Panc1 (cell line): ENCODE data around the gene CKS1B. TPM values are rescaled to one million over a fixed set of nuclear protein-coding genes. Genes with fewer than 3 reads are reported as not detected.
A peak's percentile ranks its signal among the peaks of the same experiment; 100 is the strongest.

Experiments used
- ATAC-seq: fragments of 200-7000 bp; cut with Tn5 transposase; 2 replicates; pipeline ENCODE4 v1.9.1; 2020; ENCODE audit warnings: mild to moderate bottlenecking, moderate library complexity
- BruUV-seq: library from RNA; stranded (reverse); fragments of 400-500 nt; replicated peaks from 2 replicates; lab custom pipeline; 2021; lab: Mats Ljungman, UMichigan
- CTCF ChIA-PET: fragments of 300-600 bp; sonication (Branson Sonifier 250); formaldehyde crosslinking; loops from one replicate; lab custom pipeline; 2022; ENCODE audit warnings: antibody characterized with exemption; lab: Charles Lee
- POLR2A ChIA-PET: fragments of 300-600 bp; sonication (Branson Sonifier 250); formaldehyde crosslinking; loops from one replicate; lab custom pipeline; 2022; ENCODE audit warnings: antibody characterized with exemption; lab: Charles Lee
- DNase-seq: peaks from one replicate; pipeline ENCODE4 v3.0.0-alpha.2; 2010; ENCODE audit warnings: low read depth, low spot score
- H3K27ac ChIP-seq: 2 replicates; pipeline ENCODE4 v1.5.1; 2011; ENCODE audit warnings: mild to moderate bottlenecking, low read length, inconsistent platforms
- H3K27me3 ChIP-seq: fragments of 200-500 bp; sonication (Bioruptor generic); 2 replicates; pipeline ENCODE4 v1.6.0; 2014; ENCODE audit warnings: low read length, inconsistent platforms; ENCODE audit not compliant: control insufficient read depth, insufficient read depth
- H3K36me3 ChIP-seq: fragments of 200-500 bp; sonication (Bioruptor generic); 2 replicates; pipeline ENCODE4 v1.5.1; 2014; ENCODE audit warnings: inconsistent platforms, mild to moderate bottlenecking, low read length, moderate library complexity; ENCODE audit not compliant: control insufficient read depth, insufficient read depth
- H3K4me1 ChIP-seq: 2 replicates; pipeline ENCODE4 v1.5.1; 2011; ENCODE audit warnings: inconsistent platforms, mild to moderate bottlenecking, low read length, moderate library complexity; ENCODE audit not compliant: control insufficient read depth, insufficient read depth
- H3K4me3 ChIP-seq, 2 experiments: 2 replicates each; pipeline ENCODE4 v1.5.1; 2011 to 2012; ENCODE audit warnings: low read depth in 2 of 2, low read length in 2 of 2, mild to moderate bottlenecking in 2 of 2, inconsistent platforms in 1 of 2, moderate library complexity in 1 of 2
- H3K9me3 ChIP-seq: fragments of 200-500 bp; sonication (Bioruptor generic); 2 replicates; pipeline ENCODE4 v1.5.1; 2014; ENCODE audit warnings: low read depth, mild to moderate bottlenecking, inconsistent platforms, low read length, moderate library complexity; ENCODE audit not compliant: control insufficient read depth, insufficient read depth
- CTCF ChIP-seq: fragments of 450-650 bp; IDR thresholded peaks from 2 replicates; pipeline ENCODE4 v1.5.1; 2017; ENCODE audit warnings: mild to moderate bottlenecking
- POLR2AphosphoS5 ChIP-seq: IDR thresholded peaks from 2 replicates; pipeline ENCODE4 v1.6.1; 2012; ENCODE audit warnings: mild to moderate bottlenecking, low read depth, low read length, moderate library complexity
- REST ChIP-seq, 2 experiments: IDR thresholded peaks; 2 replicates each; pipeline ENCODE4 v1.6.1; 2011 to 2012; ENCODE audit warnings: low read depth in 2 of 2, control low read depth in 1 of 2, low read length in 1 of 2, mild to moderate bottlenecking in 1 of 2, moderate library complexity in 1 of 2; ENCODE audit not compliant: insufficient read depth in 1 of 2
- SIN3A ChIP-seq: IDR thresholded peaks from 2 replicates; pipeline ENCODE4 v1.6.1; 2012; ENCODE audit warnings: low read depth, mild to moderate bottlenecking, low read length, moderate library complexity, borderline replicate concordance; ENCODE audit not compliant: insufficient read depth
- TCF7L2 ChIP-seq: IDR thresholded peaks from 2 replicates; pipeline ENCODE4 v1.6.1; 2011; ENCODE audit warnings: mild to moderate bottlenecking, low read depth, low read length, inconsistent platforms
- in situ Hi-C: cut with HindIII; loops from 2 replicates; pipeline ENCODE4 v1.10.0; 2016; ENCODE audit warnings: low sequenced_read_pairs, low pct_unique_long_range_greater_than_20kb
- intact Hi-C: fragments of 100-400 bp; cut with micrococcal nuclease; formaldehyde crosslinking; loops from one replicate; pipeline ENCODE4 v1.10.0; 2022; ENCODE audit not compliant: unreplicated experiment
- total RNA-seq: library from RNA; stranded (reverse); gene quantifications from one replicate; pipeline ENCODE4 v1.2.1, GENCODE V29; 2021; ENCODE audit not compliant: unreplicated experiment

Gene CKS1B
- total RNA-seq, 1 experiment from 2014 or later, result 212 TPM

- ChIA-PET POLR2A (no interaction called here), CTCF (no interaction called here)
- in situ Hi-C loops (no loop called here), intact Hi-C loops (loop anchor here (2.0 to 10.0 kb wide), 2 partner anchors 104 to 392 kb away; partner anchors contain the start of gene CHRNB2)
- peaks cover 32% of the 10 kb centered on the region for H3K4me1 ChIP-seq
- ATAC-seq (no peak), DNase-seq (no peak)
- no peaks in the 10 kb centered on the region for H3K9me3 ChIP-seq
- peak overlapping the region; percentile 83 for H3K27ac ChIP-seq
- H3K27me3 ChIP-seq, result no peaks in the 10 kb centered on the region
- peak overlapping the region in 1 of 2 experiments; percentile 93; a peak in 2 of 4 replicates for H3K4me3 ChIP-seq
- TF ChIP-seq POLR2AphosphoS5, result no peak
- peaks cover 3% of the 10 kb centered on the region; the same call in 1 of the 2 replicates for H3K36me3 ChIP-seq
- BruUV-seq, result TSS peak; percentile 31
Measured at GRCh38 chr1:154957091-154957657, 17.3 kb upstream of the CKS1B start.

- ATAC-seq (no peak), DNase-seq (no peak)
- H3K4me1 ChIP-seq, result peaks cover 40% of the 10 kb centered on the region
- H3K27me3 ChIP-seq, result no peaks in the 10 kb centered on the region
- POLR2A ChIA-PET, result no interaction called here
- TF ChIP-seq POLR2AphosphoS5 (no peak), SIN3A (no peak), REST (IDR thresholded peaks at IDR 0.05; ENCODE audit: insufficient read depth in 1 of 2, low read depth in 2 of 2, low read length in 1 of 2) (no peak), CTCF (no peak), TCF7L2 (no peak)
- no peak overlapping the region for H3K27ac ChIP-seq
- intact Hi-C loops, result loop anchor here (10.0 kb wide), 1 partner anchor 393 kb away; the partner anchor contains the start of gene CHRNB2
- no peak overlapping the region for H3K4me3 ChIP-seq
- BruUV-seq, result no TSS peak
- H3K36me3 ChIP-seq, result peaks cover 8% of the 10 kb centered on the region; the same call in 1 of the 2 replicates
- in situ Hi-C loops, result no loop called here
- CTCF ChIA-PET, result interaction anchor here (0.5 kb wide), 1 partner anchor 125 kb away, joined by 6 read pairs; no protein-coding TSS in a partner anchor
- H3K9me3 ChIP-seq, result no peaks in the 10 kb centered on the region
Measured at GRCh38 chr1:154958036-154958435, 16.4 kb upstream of the CKS1B start.
